Right cardiac atrium (tissue), 5 donors: Measurements from ENCODE around the gene RDH13. TPM values are rescaled to one million over a fixed set of nuclear protein-coding genes. Genes with fewer than 3 reads are reported as not detected.

Source experiments
- ATAC-seq, 2 donors: fragments of 200-7000 bp; cut with Tn5 transposase; one replicate each; pipeline versions ENCODE4 v1.8.0 to v1.9.1; 2020; ENCODE audit warnings: moderate library complexity in 2 of 2, mild to moderate bottlenecking in 1 of 2
- DNase-seq, 3 donors: peaks; one replicate each; pipeline ENCODE4 v3.0.0-alpha.2; 2020
- H3K27ac ChIP-seq: one replicate; pipeline ENCODE4 v1.5.1; 2013; ENCODE audit warnings: mild to moderate bottlenecking, low read length, control low read depth, moderate library complexity
- H3K27me3 ChIP-seq: one replicate; pipeline ENCODE4 v1.6.1; 2013; ENCODE audit not compliant: control insufficient read depth, insufficient read depth
- H3K4me1 ChIP-seq: one replicate; pipeline ENCODE4 v1.6.1; 2013; ENCODE audit warnings: low read length; ENCODE audit not compliant: control insufficient read depth, insufficient read depth
- H3K4me3 ChIP-seq: one replicate; pipeline ENCODE4 v1.5.1; 2013; ENCODE audit warnings: low read length, control low read depth
- H3K9me3 ChIP-seq: one replicate; pipeline ENCODE4 v1.6.1; 2013; ENCODE audit warnings: low read length; ENCODE audit not compliant: control insufficient read depth
- WGBS: extraction: QIAGEN DNeasy Blood & Tissue Kit; methylation state at CpG from one replicate; pipeline ENCODE4 v1.1.7; 2013; 5-methylcytosine and 5-hydroxymethylcytosine counted together
- intact Hi-C, 4 donors: fragments of 100-400 bp; cut with DNase I; formaldehyde crosslinking; loops; one replicate each; pipeline versions ENCODE4 v1.11.0 to v1.14.0; 2022 to 2023
- polyA plus RNA-seq: library from polyadenylated mRNA; stranded (reverse); fragments of 200-250 nt; gene quantifications from one replicate; pipeline ENCODE4 v1.2.3, GENCODE V29; 2013
- total RNA-seq, 4 donors: library from RNA; stranded (reverse); fragmentation: NEBNext Ultra II Directional; extraction: Animal tissue kit (Norgen Biotek cat#: 25700); gene quantifications; one replicate each; pipeline ENCODE4 v1.2.1, GENCODE V29; 2021
- donor health status: healthy with polysubstance abuse.
- donor health status: DM: no; HTN: yes; CAD: no.
- donor health status: DM: no; HTN: no; CAD: no.
- donor health status: DM: no; HTN: yes; CAD: no; lungs with severe emphysema.
- donor health status: DM: yes; HTN: yes; CAD: no.

The RDH13 gene
- total and polyA plus RNA-seq, 5 donors: 25.5 to 42.6 (median 30.1) TPM

DNA sequence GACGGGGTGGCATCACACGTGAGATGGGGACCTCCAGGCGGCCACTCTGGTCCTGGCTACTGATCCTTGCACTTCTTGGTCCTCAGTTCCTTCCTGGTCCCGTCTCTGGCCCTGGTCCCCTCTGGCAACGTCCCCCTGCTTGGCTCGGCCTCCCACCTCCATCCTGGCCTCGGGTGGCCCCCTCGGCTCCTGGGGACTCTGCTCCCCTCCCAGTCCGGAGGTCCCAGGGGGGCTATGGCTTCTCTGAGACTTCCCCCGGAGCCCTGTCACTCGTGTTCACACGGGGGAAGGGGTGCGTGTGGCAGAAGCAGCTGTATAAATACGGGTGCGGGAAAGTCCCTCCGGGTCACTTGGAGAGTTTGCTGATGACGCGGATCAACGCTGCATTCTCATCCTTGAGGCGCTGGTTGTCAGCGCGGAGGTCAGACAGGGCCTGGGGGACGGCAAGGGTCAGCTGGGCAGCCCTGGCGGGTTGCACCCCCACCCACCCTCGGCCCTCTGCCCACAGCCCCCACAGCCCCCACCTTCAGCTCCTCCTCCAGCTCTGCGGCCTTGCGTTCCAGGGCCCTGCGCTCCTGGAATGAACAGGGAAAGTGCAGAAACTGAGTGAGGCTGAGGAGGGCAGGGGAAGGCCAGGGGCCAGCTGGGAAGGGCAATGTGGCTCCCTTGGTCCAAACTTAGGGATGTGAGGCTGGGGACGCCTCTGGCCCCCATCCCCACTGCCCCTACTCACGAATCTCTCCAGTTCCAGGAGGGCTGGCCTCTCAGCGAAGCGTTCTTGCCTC, 28.4 kb upstream of the RDH13 start:
- no peaks in the 10 kb centered on the region for H3K9me3 ChIP-seq
- peaks cover 4% of the 10 kb centered on the region for H3K4me1 ChIP-seq
- no peak overlapping the region for H3K27ac ChIP-seq
- WGBS: 81% methylated on average over 32 of the region's 32 CpGs
- no peaks in the 10 kb centered on the region for H3K27me3 ChIP-seq
- DNase-seq (no peak), ATAC-seq (no peak)
- intact Hi-C loops: no loop called here
- no peak overlapping the region for H3K4me3 ChIP-seq

DNA sequence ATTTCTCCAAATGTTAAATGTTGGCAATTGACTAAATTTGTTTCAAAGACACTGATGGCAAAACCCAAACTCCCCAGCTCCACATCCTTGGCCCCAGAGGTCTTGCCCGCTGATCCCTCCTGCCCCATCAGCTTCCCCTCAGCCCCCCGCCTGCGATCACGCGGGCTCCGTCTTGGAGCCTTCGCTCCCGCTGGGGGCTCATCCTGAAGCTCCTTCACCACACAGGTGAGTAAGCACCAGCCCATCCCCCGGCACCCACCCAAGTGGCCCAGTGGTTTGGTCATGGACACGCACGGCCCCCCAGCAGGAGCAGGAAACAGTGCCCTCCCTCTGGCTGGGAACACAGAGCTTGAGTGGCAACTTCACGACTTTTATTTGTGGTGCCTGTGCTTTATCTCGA, 27.6 kb upstream of the RDH13 start:
- 96% methylated on average over 13 of the region's 13 CpGs for WGBS
- Histone ChIP-seq H3K4me1 (peaks cover 4% of the 10 kb centered on the region), H3K4me3 (no peak overlapping the region), H3K27ac (no peak overlapping the region), H3K27me3 (no peaks in the 10 kb centered on the region), H3K9me3 (no peaks in the 10 kb centered on the region)
- ATAC-seq (no peak), DNase-seq (peak in 1 of 3 donors; percentile 23)
- intact Hi-C loops: no loop called here

DNA sequence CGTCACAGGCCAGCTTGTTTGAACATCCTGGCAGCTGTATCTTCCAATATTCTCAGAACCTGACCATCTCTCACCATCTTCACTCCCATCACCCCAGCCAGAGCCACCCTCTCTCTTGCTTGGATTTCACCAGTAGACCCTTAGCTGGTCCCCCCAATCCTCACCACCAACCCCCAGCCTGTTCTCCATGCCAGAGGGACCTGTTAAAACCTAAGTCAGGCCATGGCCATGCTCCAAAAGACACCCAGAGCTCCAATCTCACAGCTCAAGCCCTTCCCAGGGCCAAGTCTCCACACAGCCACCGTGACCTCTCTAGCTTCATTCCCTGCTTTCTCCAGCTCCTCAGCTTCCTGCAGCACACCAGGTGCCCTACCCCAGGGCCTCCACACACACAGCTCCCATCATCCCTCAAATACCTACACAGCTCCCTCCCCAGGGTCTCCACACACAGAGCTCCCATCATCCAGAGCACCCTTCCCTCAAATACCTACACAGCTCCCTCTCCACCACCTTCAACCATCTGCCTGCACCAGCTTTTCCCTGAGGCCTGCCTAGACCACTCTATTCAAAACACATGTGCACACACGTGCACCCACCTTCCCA, 26.5 kb upstream of the RDH13 start:
- intact Hi-C loops: no loop called here
- WGBS: 72% methylated on average over 3 of the region's 3 CpGs
- Histone ChIP-seq H3K27ac (no peak overlapping the region), H3K9me3 (no peaks in the 10 kb centered on the region), H3K4me3 (no peak overlapping the region), H3K4me1 (peaks cover 4% of the 10 kb centered on the region), H3K27me3 (no peaks in the 10 kb centered on the region)
- ATAC-seq: no peak
- DNase-seq: no peak

DNA sequence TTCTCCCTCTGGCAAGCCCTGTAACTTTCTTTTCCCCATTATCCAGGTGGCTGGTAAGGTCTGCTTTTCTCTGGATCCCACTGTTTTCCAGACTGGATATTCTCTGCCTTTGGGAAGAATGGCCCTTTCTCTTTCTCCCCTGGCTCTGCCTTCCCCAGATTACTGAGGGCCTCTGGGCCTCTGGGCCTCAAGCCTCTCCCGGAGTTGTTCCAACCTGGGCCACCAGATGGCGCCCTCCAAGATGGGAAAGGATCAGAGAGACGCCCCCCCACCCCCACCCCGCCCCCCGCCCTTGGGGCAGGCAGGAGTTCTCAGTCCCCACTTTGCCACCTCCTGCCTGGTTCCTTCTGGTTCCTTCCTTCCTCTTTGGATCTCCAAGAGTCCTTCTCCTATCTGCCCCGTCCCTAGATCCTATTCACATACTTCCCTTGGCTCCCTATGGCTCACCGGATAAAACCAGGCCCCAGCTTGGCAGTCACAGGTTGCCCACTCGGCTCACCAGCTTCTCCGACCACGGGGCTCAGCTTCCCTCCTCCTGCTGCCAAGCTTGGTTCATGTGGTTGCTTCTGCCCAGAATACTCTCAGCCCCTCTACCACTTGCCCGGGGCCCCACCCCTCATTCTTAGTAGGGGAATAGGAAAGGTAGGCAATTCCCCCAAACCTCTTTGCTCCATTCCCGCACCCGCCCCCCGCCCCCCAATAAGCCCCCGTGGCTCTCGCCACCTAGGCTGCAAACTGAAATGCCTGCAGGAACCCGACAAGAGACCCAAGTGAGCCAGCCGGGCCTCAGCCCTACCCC, 25.8 kb upstream of the RDH13 start:
- DNase-seq (peak; percentile 76 to 93 (median 92)), ATAC-seq (peak in 1 of 2 donors; percentile 5)
- 48% methylated on average over 18 of the region's 18 CpGs for WGBS
- Histone ChIP-seq H3K9me3 (no peaks in the 10 kb centered on the region), H3K27me3 (no peaks in the 10 kb centered on the region), H3K4me3 (no peak overlapping the region), H3K4me1 (peaks cover 4% of the 10 kb centered on the region), H3K27ac (no peak overlapping the region)
- intact Hi-C loops: no loop called here

DNA sequence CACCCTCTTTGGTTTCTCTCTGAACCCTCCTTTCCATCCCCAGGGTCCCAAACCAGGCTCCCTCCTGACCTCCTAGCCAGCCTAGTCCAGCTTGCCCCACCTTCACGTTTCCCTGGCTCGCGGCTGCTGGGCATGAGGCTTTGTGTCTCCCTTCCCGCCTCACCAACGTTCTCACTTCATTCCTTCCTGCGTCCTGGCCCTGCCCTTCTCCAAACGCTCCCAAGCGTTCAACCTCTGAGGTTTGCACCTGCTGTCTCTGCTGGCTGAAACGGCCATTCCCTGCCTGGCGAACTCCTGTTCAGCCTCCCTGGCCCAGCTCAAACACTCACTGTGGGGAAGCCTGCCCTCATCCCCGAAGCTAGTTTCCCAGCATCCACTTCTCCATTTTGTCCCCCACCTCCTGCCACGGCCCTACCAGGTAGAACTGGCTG, 25.1 kb upstream of the RDH13 start:
- H3K4me1 ChIP-seq: peaks cover 4% of the 10 kb centered on the region
- H3K9me3 ChIP-seq: no peaks in the 10 kb centered on the region
- no peak overlapping the region for H3K4me3 ChIP-seq
- no peak for DNase-seq
- H3K27me3 ChIP-seq: no peaks in the 10 kb centered on the region
- H3K27ac ChIP-seq: no peak overlapping the region
- 62% methylated on average over 12 of the region's 12 CpGs for WGBS
- ATAC-seq: no peak
- intact Hi-C loops: no loop called here

DNA sequence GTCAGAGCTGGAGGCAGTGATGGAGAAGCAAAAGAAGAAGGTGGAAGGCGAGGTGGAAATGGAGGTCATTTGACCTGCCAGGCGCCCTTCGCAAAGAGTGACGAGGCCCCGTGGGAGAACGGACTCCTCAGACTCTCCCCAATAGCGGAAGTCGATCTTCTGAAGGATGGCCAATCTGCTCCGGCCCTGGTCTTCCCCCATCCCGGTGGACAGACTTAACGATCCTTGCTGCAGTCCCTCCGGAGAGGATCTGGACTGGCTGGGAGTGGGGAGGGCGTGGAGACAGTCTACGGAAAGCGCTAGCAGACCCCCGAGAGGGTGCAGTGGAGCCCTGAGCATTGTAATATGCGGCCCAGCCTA, 24.6 kb upstream of the RDH13 start:
- peaks cover 4% of the 10 kb centered on the region for H3K4me1 ChIP-seq
- DNase-seq (peak in 1 of 3 donors; percentile 71), ATAC-seq (peak in 1 of 2 donors; percentile 21)
- H3K27ac ChIP-seq: no peak overlapping the region
- no peaks in the 10 kb centered on the region for H3K27me3 ChIP-seq
- intact Hi-C loops: no loop called here
- peak overlapping the region; percentile 36 for H3K4me3 ChIP-seq
- whole genome bisulfite sequencing: 17% methylated on average over 17 of the region's 17 CpGs
- H3K9me3 ChIP-seq: no peaks in the 10 kb centered on the region

DNA sequence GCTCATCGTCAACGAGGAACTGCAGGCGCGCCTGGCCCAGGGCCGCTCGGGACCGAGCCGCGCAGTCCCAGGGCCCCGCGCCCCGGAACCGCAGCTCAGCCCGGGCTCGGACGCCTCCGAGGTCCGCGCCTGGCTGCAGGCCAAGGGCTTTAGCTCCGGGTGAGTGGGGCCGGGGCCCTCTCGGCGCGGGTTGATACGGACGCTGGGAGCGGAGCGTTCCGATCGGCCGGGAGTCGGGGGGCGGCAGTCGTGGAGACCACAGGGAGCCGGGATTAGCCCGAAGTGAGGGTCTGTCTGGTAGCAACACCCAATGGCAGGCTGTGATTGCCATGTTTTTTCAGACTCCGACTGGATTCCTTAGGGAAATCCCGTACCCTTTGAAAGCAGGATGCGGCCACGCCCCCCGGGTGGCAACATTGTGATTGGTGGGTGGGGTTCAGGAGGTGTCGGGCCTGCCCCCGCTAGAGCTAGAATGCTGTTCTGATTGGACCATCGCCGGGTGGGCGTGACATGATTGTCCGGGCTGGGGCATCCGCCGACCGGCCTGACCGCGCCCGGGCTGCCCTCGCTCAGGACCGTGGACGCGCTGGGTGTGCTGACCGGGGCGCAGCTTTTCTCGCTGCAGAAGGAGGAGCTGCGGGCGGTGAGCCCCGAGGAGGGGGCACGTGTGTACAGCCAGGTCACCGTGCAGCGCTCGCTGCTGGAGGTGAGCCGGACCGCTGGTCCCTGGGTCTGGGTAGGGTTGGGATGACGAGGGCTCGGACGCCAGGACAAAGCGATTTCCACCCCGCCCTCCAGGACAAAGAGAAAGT, 24.0 kb upstream of the RDH13 start:
- DNase-seq: peak; percentile 98 to 99 (median 99)
- no peaks in the 10 kb centered on the region for H3K9me3 ChIP-seq
- H3K4me1 ChIP-seq: peaks cover 4% of the 10 kb centered on the region
- ATAC-seq: peak; percentile 91 to 92
- H3K4me3 ChIP-seq: peak overlapping the region; percentile 36
- H3K27me3 ChIP-seq: no peaks in the 10 kb centered on the region
- intact Hi-C loops: no loop called here
- under 1% methylated on average over 74 of the region's 74 CpGs for WGBS
- no peak overlapping the region for H3K27ac ChIP-seq

DNA sequence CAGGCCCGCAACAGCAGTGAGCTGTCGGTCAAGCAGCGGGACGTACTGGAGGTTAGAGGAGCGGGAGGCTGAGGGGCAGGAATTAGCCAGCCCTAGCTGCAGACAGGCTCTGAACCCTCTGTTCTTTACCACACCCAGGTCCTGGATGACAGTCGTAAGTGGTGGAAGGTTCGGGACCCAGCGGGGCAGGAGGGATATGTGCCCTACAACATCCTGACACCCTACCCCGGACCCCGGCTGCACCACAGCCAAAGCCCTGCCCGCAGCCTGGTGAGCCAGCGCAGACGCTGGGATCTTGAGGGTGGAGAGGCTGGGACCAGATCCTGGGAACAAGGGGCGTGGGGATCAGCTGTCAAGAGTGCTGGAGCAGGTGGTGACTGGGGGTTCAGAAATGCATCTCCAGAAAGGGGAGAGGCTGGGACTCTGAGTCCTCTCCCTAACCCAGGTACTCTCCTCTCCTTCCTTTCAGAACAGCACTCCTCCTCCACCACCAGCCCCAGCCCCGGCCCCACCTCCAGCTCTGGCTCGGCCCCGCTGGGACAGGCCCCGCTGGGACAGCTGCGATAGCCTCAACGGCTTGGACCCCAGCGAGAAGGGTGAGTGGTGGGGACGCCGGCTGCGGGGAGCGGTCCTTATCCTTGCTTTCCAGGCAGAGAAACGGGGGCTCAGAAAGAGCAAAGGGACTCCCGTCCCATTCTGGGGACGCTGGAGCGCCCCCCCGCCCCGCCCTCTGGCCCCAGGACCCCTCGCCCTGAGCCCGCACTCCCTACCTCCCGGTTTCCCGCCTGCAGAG, 23.2 kb upstream of the RDH13 start:
- Histone ChIP-seq H3K4me3 (peak overlapping the region; percentile 36), H3K9me3 (no peaks in the 10 kb centered on the region), H3K27me3 (no peaks in the 10 kb centered on the region), H3K4me1 (peaks cover 5% of the 10 kb centered on the region), H3K27ac (no peak overlapping the region)
- intact Hi-C loops: no loop called here
- WGBS: 22% methylated on average over 35 of the region's 35 CpGs
- peak in 1 of 3 donors; percentile 32 for DNase-seq
- no peak for ATAC-seq

DNA sequence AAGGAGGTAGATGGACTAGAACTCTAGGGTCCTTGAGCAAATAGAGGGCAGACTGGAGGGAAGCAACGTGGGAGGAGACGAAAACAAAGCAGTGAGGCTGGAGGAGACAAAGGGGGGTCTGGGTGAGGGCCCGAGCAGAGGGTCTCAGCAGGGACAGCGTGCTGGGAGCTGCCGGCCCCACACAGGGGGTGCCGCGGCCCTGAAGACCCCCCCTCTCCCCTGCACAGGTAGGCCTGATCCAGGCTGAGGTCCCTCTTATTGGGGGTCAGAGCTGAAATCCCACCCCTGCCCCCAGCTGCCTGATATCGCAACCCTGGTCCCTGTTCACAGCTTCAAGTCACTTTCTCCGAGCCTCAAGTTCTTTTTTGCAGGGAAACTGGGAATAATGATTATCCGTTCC, 21.5 kb upstream of the RDH13 start:
- intact Hi-C loops: no loop called here
- Histone ChIP-seq H3K4me3 (no peak overlapping the region), H3K27ac (no peak overlapping the region), H3K4me1 (peaks cover 13% of the 10 kb centered on the region), H3K9me3 (no peaks in the 10 kb centered on the region), H3K27me3 (no peaks in the 10 kb centered on the region)
- WGBS: 84% methylated on average over 10 of the region's 10 CpGs
- DNase-seq (peak in 1 of 3 donors; percentile 27), ATAC-seq (no peak)
